GM19193 (cell line): ENCODE data around the gene GDAP1L1.

Source experiments
- POLR2A ChIP-seq: IDR thresholded peaks from 4 replicates; pipeline ENCODE4 v1.6.1; 2011; ENCODE audit not compliant: insufficient read depth, insufficient read length; ENCODE audit errors: extremely low read depth

GDAP1L1 gene

DNA sequence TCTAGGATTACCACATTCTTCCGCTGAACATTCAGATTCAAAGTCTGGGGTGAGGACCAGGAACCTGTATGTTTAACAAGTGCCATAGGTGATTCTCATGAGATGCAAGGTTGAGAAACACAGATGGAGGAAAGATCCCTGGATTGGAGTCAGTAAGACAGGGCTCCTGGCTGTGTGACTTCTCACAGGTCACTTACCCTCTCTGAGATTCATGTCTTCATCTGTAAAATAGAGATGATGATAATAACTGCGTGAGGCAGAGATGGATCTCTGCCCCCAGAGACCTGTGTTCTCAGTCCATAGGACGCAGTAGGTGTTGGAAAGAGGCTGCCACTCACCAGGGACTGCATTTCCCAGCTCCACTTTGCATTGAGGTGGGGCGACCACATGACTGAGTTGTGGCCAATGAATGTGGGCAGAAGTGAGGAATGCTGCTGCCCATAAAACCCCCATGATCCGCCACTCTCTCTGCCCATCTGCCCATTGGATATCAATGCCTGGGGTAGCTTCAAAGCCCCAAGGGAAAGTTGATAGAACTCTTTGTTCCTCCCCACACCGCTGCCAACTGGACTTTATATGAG lies 13.6 kb upstream of the GDAP1L1 start:
- no peak for TF ChIP-seq POLR2A

DNA sequence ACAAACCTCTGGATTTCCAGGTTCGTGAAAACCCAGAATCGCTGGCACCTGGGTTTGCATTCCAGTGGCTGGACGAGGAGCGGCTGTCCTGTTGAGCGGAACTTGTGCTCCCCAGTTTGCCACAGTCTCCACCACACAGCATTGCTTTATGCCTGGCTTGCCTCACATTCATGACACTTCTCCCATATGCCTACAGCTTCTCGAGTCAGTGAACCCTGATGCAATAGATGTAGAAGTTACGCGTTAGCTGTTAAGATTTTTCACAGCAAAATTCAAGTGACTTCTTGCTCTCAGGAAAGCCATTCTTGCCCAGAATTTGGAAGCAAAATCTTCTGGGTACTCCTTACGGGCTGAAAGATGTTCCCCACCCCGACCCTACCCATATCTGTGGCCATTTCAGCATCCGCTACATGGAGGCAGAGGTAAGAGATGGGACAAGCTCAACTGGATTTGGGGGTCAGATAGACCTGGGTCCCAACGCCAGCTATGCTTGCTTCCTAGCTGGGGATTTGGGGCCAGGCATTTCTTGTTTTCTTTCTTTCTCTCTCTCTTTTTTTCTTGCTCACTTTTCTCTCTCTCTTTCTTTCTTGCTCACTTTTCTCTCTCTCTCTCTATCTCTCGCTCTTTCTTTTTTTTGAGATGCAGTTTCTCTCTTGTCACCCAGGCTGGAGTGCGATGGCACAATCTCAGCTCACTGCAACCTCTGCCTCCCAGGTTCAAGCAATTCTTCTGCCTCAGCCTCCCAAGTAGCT lies 12.4 kb upstream of the GDAP1L1 start:
- TF ChIP-seq POLR2A, result no peak

DNA sequence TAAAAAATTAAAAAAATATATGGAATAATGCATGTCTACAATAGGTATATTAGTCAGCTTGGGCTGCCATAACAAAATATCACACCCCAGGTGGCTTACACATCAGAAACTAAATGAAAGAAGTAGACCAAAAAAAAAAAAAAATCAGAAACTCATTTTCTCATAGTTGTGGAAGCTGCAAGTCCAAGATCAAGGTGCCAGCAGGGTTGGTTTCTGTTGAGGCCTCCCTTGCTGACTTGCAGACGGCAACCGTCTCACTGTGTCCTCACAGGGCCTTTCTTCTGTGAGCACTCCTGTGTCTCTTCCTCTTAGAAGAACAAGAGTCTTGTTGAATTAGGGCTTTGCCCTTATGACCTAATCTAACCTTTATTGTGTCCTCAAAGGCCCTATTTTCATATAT lies 11.4 kb upstream of the GDAP1L1 start:
- TF ChIP-seq POLR2A, result no peak

DNA sequence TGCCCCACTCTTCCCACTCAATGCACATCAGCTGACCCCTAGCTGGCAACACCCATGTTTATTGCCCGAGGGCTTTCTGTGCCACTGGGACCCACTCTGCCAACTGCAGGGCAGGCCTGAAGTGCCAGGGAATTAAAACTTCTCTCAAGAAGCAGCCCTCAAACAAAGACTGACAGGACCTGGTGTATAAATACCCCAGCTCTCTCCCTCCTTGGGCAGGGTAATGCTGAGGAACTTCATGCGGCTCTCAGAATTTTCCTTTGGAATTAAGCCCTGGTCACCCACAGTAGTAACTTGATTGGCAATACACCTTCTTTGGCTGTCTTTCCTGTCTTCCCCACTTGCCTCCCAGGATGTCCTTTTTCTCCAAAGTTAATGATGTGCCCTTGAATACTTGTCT lies 5.3 kb upstream of the GDAP1L1 start:
- no peak for TF ChIP-seq POLR2A

DNA sequence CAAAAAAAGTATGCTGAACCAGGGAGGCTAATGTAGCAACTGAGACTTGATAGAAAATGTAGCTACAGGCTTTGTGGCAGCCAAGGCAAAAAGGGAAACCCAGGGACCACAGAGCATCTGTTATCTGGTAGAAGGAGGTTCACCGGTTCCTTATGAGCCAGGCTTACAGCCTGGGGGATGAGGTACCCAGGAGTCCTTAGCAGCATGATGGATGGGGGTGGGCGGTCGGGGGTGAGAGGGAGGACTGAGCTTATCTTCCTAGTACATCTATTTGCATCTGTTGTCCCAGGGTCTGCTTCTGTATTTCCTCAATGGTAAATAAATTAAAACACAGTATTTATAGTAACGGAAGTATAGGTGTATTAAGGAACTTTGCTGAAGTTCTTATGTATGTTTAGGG lies 1.1 kb upstream of the GDAP1L1 start:
- TF ChIP-seq POLR2A, result no peak

DNA sequence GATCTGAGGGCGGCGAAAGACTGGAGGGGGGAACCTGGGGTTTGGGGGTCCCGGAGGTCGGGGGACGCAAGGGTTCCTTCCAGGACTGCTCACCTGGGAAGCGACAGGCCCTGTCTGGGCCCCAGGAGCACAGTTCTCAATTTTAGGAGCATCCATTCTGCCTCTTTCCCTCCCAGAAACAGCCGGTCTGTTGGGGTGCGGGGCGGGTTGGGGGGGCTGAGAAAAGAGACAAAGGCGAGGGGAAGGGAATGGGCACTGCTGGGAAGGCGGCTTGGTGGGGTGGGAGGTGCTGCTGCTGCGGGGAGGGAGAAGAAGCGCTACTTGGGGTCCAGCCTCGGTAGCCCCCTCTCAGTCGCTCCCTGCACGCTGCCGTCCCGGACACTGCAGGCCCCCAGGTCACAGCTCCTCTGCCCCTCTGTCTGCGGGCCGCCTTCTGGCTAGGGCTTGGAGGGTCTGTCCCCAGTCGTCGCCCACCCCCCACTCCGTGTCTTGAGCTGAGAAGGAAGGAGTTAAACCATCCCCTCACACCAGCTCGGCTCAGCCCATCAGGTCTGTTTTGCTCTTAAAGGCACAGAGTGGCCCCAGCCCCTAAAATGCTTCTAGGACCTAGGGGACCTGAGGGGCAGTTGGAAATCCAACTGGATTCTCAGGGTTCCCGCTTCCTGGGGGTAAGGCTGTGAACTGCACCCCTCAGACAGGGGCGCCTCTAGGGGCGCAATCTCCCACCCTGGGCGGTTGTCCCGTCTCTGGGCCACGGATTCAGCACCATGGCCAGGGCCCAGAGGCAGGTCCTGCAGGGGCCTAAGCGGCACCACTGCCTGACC lies 690 bp downstream of the GDAP1L1 start:
- no peak for TF ChIP-seq POLR2A

DNA sequence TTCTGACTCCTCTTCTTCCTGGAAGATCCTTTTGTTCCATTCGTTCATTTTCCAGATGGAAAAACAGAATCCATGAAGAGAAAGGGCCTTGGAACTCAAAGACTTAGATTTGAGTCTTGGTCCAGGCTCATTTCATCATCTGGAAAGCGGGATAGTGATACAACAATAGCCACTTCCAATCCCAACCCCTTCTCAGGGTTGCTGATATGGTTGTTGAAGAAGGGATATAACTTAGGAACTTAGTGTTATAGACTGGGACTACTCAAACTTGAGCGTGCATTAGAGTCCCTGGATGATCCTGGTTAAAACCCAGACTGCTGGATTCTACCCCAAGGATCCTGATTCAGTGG lies 1.3 kb downstream of the GDAP1L1 start:
- no peak for TF ChIP-seq POLR2A

DNA sequence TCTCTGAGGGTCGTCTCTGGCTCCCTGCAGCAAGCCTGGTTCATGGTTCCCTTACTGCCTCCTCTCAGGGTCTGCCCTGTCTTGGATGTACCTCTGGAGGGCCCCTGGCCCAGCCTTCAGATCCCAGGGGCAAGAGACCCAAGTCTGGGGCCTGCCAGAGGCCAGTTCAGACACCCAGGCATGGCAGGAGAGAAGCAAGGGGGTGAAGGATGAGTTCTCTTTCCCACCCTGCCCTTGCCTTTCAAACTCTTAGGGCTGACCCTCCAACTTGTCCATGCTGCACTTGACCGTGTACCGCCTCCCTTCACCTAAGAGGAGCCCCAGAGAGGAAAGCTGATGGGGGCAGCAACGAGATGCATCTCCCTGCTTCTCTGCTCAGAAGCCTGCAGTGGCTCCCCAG lies 4.2 kb downstream of the GDAP1L1 start:
- no peak for TF ChIP-seq POLR2A

DNA sequence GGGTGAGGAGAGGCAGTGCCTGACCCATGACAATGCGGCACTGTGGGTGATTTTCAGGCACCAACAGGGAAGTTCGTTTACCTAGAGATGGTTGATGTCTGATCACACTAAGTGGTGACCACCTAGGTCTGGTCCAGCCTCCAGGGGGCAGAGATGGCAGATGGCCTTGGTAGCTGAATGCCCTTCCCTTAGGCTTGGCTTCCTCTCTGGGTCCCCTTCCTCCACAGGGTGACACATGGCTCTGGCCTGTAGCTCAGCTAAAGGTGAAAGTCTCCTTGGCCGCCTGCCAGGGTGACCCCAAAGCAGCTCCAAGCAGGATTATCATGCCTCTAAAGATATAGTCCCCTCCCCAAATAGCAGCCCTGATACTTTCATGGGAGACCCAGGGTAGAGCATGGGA lies 6.4 kb downstream of the GDAP1L1 start:
- TF ChIP-seq POLR2A, result no peak

DNA sequence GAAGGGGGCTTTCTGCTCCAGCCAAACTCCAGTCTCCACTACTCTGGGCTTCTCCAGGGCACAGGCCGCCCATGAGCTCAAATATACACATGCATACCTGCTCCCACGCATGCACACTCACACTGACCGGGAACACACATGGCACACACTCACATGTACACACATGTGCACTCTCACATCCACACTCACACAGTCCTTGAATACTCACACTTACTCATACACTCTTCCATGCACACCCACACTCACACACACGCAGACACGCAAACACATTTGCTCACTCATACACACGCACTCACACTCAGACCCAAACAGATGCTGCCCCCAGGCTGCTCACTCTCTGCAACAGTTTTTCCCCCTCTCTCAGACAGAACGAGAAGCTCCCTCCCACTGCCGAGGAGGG lies 7.0 kb downstream of the GDAP1L1 start:
- TF ChIP-seq POLR2A, result no peak

DNA sequence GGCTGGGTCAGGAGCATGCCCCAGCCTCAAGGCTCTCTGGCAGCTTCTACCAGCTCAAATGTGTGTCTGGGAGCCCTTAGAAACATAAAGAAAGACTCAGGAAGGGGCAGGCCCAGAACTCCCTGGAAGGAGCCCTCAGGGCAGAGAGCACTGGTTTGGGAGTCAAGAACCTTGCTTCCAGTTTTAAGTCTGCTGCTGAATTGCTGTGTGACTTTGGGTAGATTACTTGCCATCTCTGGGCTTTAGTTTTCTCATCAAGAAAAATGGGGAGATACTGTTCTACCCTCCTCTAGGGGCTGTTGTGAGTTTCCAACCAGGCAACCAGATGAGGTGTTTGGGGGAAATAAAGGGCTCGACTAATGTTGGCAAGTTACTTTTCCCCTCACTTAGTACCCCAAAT lies 8.8 kb downstream of the GDAP1L1 start:
- TF ChIP-seq POLR2A, result no peak

DNA sequence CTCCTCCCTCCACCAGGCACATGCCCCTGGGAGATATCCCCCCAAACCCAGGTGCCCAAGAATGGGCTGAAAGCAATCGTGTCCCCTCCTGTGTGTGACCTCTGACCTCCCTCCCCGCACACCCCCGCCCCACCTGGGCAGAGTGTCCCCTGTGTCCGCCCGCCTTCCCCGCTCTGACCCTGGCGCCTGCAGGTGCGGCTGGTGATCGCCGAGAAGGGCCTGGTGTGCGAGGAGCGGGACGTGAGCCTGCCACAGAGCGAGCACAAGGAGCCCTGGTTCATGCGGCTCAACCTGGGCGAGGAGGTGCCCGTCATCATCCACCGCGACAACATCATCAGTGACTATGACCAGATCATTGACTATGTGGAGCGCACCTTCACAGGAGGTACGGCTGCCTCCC lies 9.9 kb downstream of the GDAP1L1 start:
- no peak for TF ChIP-seq POLR2A

DNA sequence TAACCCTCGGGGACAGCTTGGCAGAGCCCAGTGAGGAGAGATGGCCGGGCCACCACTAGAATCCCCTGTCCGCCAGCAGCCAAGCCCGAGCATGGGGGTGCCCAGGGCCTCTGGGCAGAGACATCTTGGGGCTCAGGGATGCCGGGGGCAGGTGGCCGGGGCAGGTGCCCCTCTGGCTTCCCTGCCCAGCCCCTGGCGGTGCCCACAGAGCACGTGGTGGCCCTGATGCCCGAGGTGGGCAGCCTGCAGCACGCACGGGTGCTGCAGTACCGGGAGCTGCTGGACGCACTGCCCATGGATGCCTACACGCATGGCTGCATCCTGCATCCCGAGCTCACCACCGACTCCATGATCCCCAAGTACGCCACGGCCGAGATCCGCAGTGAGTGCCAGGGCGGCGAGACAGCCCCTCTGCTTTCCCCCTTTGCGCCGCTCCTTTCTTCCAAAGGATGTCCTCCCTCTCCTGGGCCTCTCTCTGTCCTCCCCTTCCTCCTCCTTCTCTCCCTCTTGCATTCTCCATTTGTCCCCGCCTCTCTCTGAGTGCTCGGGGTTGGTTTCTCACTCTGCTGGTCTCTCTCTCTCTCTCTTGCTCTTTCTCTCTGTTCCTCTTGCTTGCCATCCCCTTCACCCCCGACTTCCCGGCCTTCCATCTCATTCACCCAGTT lies 11.2 kb downstream of the GDAP1L1 start:
- no peak for TF ChIP-seq POLR2A

DNA sequence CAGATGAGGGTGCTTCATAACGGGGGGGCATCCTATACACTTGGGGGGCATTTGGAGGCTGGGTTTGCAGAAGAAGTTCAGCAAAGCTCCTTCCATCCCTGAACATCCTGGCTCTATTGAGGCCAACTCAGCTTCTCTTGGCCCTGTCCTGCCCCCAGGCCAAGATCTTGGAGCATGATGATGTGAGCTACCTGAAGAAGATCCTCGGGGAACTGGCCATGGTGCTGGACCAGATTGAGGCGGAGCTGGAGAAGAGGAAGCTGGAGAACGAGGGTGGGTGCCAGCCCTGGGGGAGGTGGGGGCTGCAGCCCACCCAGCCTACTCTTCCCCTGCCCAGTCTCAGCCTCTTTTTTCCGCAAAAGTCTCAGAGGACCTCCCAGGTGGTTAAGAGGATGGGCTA lies 17.2 kb downstream of the GDAP1L1 start:
- no peak for TF ChIP-seq POLR2A

DNA sequence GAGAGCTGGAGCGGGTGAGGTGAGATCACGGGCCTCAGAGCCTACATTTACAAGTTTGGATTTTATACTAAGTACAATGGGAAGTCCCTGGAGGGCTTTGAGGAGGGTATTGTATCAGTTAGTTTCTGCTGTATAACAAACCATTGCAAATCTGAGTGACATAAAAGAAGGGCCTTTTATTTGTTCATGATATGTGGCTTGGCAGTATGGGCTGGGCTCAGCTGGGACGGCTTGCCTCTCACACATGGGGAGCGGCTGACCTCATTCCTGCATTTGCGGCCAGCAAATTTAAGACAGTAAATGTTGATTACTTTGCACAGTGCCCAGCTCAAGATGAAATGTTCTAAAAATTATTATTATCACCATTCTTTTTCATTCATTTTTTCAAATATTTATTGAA lies 21.7 kb downstream of the GDAP1L1 start:
- no peak for TF ChIP-seq POLR2A
